Vagina (tissue), 2 donors: ENCODE measurements around the gene RPL13A. TPM values are rescaled to one million over a fixed set of nuclear protein-coding genes. Genes with fewer than 3 reads are reported as not detected.
A peak's percentile ranks its signal among the peaks of the same experiment; 100 is the strongest.

Source experiments
- DNase-seq, 2 donors: peaks; one replicate each; pipeline ENCODE4 v3.0.0-alpha.2; 2017; ENCODE audit errors: extremely low spot score in 2 of 2
- H3K27ac ChIP-seq: fragments of 200-600 bp; sonication (generic); one replicate; pipeline ENCODE4 v1.5.1; 2019
- H3K27me3 ChIP-seq: fragments of 200-600 bp; sonication (generic); one replicate; pipeline ENCODE4 v1.5.1; 2019
- H3K36me3 ChIP-seq, 2 donors: fragments of 200-600 bp; sonication (generic); one replicate each; pipeline ENCODE4 v1.5.1; 2017 to 2019
- H3K4me1 ChIP-seq: fragments of 200-600 bp; sonication (generic); one replicate; pipeline ENCODE4 v1.5.1; 2019
- H3K4me3 ChIP-seq, 2 donors: fragments of 200-600 bp; sonication (generic); 1 replicate in 1 of 2; 2 replicates in 1 of 2; pipeline ENCODE4 v1.5.1; 2016 to 2019
- H3K9me3 ChIP-seq: fragments of 200-600 bp; sonication (generic); one replicate; pipeline ENCODE4 v1.5.1; 2019
- POLR2A ChIP-seq, 2 donors: fragments of 450-650 bp; IDR thresholded peaks; one replicate each; pipeline ENCODE4 v1.6.1; 2017; ENCODE audit warnings: antibody characterized with exemption in 2 of 2, mild to moderate bottlenecking in 2 of 2, moderate library complexity in 2 of 2
- POLR2AphosphoS5 ChIP-seq, 2 donors: sonication (generic); formaldehyde crosslinking; IDR thresholded peaks; one replicate each; pipeline ENCODE4 v1.9.0; 2017; ENCODE audit warnings: antibody characterized with exemption in 2 of 2, mild to moderate bottlenecking in 2 of 2, low read depth in 1 of 2; ENCODE audit not compliant: insufficient read depth in 1 of 2
- intact Hi-C: fragments of 100-400 bp; cut with DNase I; formaldehyde crosslinking; loops from one replicate; pipeline ENCODE4 v1.15.1; 2023
- total RNA-seq: library from RNA; depleted of rRNA; stranded (reverse); fragments of >200 nt; gene quantifications from one replicate; pipeline ENCODE4 v1.2.3, GENCODE V29; 2016
- TF ChIP-seq, protein P1 (sequence below), 3 experiments: fragments of 450-650 bp in 2 of 3; fragments of 200-600 bp in 1 of 3; sonication (generic) in 1 of 3; IDR thresholded peaks; one replicate each; pipeline ENCODE4 v1.5.1; 2017 to 2019; ENCODE audit warnings: antibody characterized with exemption in 3 of 3, mild to moderate bottlenecking in 2 of 3, moderate library complexity in 2 of 3

RPL13A gene
- total RNA-seq, 1 donor from 2014 or later = 3,900 TPM

DNA sequence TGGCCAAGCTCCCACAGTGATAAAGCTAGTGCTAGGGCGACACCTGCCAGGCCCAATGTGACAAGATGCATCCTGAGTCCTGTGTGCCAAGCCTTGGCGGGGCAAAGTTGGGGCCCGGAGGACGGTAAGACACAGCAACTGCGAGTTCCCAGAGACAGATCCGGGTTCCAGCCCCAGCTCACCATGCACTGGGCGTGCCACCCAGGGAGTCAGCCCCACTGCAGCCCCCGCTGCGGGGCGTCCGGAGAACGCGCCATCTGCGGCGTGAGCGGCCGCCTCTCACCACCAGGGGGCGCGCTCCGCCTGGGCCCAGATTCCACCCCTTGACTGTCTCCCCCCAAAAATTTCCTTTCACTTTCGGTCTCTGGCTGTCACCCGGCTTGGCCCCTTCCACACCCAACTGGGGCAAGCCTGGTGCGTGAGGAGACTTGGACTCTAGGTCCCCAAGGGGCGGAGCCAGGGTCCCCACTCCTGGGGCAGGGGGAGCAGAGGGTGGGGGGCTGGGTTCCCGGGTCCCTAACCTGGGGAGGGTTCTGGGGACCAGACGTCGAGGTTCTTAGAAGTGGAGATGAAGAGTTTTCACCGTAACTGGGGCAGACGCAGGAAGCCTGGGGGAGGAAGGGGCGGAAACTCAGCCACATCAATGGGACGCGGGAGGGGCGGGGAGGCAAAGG lies 13.4 kb upstream of the RPL13A start, which contains the start of gene FLT3LG:
FLT3LG (plus strand) TSS at position 348 of the 674 bp plus-strand sequence. CDS start 425 bp downstream, outside the sequence.
- Histone ChIP-seq H3K27me3 (no peaks in the 10 kb centered on the region), H3K4me1 (peaks cover 30% of the 10 kb centered on the region), H3K27ac (peak within 1 kb of the TSS; percentile 91), H3K4me3 (peak within 1 kb of the TSS; percentile 75 to 77), H3K36me3 (no peaks in the 10 kb centered on the region), H3K9me3 (no peaks in the 10 kb centered on the region)
- intact Hi-C loops = no loop called here
- TF ChIP-seq, protein P1, sequence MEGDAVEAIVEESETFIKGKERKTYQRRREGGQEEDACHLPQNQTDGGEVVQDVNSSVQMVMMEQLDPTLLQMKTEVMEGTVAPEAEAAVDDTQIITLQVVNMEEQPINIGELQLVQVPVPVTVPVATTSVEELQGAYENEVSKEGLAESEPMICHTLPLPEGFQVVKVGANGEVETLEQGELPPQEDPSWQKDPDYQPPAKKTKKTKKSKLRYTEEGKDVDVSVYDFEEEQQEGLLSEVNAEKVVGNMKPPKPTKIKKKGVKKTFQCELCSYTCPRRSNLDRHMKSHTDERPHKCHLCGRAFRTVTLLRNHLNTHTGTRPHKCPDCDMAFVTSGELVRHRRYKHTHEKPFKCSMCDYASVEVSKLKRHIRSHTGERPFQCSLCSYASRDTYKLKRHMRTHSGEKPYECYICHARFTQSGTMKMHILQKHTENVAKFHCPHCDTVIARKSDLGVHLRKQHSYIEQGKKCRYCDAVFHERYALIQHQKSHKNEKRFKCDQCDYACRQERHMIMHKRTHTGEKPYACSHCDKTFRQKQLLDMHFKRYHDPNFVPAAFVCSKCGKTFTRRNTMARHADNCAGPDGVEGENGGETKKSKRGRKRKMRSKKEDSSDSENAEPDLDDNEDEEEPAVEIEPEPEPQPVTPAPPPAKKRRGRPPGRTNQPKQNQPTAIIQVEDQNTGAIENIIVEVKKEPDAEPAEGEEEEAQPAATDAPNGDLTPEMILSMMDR (IDR thresholded peaks at IDR 0.05) = peak; percentile 98 to 100 (median 99)
- peak in 1 of 2 donors; percentile 32 for TF ChIP-seq POLR2A (IDR thresholded peaks at IDR 0.05)
- TF ChIP-seq POLR2AphosphoS5 (IDR thresholded peaks at IDR 0.05; ENCODE audit: insufficient read depth in 1 of 2, low read depth in 1 of 2) = peak; percentile 70 to 81
- DNase-seq = no peak

DNA sequence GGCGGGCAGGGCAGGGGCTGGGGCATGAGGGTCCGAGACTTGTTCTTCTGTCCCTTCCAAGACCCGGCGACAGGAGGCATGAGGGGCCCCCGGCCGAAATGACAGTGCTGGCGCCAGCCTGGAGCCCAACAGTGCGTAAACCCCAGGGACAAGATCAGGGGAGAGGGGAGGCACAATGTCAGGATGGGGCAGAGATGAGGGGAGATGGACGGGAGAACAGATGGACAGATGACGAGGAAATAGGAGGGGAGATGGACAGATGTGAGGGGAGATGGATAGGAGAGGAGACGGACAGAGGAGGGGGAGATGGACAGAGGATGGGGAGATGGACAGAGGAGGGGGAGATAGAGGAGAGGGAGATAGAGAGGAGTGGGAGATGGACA lies 12.9 kb upstream of the RPL13A start:
- peak overlapping the region; percentile 75 to 77 for H3K4me3 ChIP-seq
- H3K9me3 ChIP-seq = no peaks in the 10 kb centered on the region
- H3K27me3 ChIP-seq = no peaks in the 10 kb centered on the region
- H3K4me1 ChIP-seq = peaks cover 25% of the 10 kb centered on the region
- no peak for TF ChIP-seq POLR2A (IDR thresholded peaks at IDR 0.05)
- TF ChIP-seq, protein P1 (IDR thresholded peaks at IDR 0.05) = no peak
- no peak for TF ChIP-seq POLR2AphosphoS5 (IDR thresholded peaks at IDR 0.05; ENCODE audit: insufficient read depth in 1 of 2, low read depth in 1 of 2)
- intact Hi-C loops = no loop called here
- DNase-seq = no peak
- peak overlapping the region; percentile 91 for H3K27ac ChIP-seq
- no peaks in the 10 kb centered on the region for H3K36me3 ChIP-seq

DNA sequence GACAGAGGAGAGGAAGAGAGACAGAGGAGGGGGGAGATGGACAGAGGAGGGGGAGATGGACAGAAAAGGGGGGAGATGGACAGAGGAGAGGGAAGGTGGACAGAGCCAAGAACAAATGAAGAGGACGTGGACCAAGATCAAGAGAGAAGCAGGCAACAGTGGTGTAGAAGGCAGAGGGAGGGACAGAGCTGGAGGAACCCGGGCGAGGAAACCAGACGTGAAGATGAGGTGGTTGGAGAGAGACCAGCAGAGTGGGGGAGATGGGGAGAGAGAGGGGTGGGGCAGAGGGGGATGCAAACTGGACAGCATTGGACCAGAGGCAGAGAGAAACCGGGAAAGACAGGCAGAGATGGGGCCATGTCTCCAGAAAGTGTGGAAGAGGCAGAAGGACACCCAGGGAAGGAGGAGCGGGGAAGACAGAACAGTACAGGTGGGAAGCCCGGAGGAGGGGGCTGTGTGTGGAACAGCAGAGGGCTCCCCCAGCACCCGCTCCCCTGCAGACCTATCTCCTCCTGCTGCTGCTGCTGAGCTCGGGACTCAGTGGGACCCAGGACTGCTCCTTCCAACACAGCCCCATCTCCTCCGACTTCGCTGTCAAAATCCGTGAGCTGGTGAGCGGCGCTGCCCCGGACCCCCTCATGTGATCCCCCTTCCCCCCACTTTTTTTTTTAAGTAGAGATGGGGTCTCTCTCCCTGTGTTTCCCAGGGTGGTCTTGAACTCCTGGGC lies 12.1 kb upstream of the RPL13A start:
- Histone ChIP-seq H3K4me3 (peak overlapping the region; percentile 75 to 77), H3K4me1 (peaks cover 22% of the 10 kb centered on the region), H3K9me3 (no peaks in the 10 kb centered on the region), H3K27me3 (no peaks in the 10 kb centered on the region), H3K27ac (peak overlapping the region; percentile 91), H3K36me3 (no peaks in the 10 kb centered on the region)
- TF ChIP-seq POLR2AphosphoS5 (IDR thresholded peaks at IDR 0.05; ENCODE audit: insufficient read depth in 1 of 2, low read depth in 1 of 2) (no peak), POLR2A (IDR thresholded peaks at IDR 0.05) (no peak)
- TF ChIP-seq, protein P1 (IDR thresholded peaks at IDR 0.05) = no peak
- DNase-seq = no peak
- intact Hi-C loops = no loop called here

DNA sequence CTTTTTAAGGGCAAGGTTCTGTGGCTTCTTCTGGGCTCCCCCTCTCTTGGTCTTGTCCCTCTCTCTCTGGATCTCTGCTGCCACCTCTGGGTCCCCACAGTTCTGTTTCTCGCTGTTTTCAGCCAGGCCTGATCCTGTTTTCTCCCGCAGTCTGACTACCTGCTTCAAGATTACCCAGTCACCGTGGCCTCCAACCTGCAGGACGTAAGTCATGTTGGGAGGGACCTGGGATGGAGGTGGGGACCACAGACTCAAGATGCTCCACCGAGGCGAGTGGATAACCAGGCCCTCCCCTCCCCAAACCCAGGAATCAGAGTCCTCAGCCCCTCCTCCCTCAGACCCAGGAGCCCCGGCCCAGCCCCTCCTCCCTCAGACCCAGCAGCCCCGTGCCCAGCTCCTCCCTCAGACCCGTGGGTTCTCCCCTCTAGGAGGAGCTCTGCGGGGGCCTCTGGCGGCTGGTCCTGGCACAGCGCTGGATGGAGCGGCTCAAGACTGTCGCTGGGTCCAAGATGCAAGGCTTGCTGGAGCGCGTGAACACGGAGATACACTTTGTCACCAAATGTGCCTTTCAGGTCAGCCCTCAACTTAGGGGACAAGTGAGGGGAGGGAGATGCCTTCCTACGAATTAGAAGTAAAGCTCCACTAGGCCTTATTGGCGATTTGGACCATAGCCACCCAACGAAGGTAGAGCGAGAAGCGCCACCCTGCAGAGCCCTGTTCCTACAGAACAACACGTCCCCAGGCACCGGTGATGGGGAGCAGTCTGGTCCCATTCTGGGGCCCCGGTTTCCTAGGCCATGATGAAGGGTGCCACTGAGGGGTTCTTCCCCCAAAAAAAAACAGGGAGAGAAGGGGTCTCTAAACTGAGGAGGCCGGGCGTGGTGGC lies 11.2 kb upstream of the RPL13A start:
- Histone ChIP-seq H3K27ac (peak overlapping the region; percentile 91), H3K27me3 (no peaks in the 10 kb centered on the region), H3K4me3 (no peak overlapping the region), H3K36me3 (no peaks in the 10 kb centered on the region), H3K9me3 (no peaks in the 10 kb centered on the region), H3K4me1 (peaks cover 22% of the 10 kb centered on the region)
- intact Hi-C loops = no loop called here
- TF ChIP-seq POLR2AphosphoS5 (IDR thresholded peaks at IDR 0.05; ENCODE audit: insufficient read depth in 1 of 2, low read depth in 1 of 2) (peak in 1 of 2 donors; percentile 20), POLR2A (IDR thresholded peaks at IDR 0.05) (no peak)
- TF ChIP-seq, protein P1 (IDR thresholded peaks at IDR 0.05) = peak in 1 of 3 experiments; percentile 20
- DNase-seq = no peak
